Astrocyte of the spinal cord (primary cell): ENCODE results near the gene AIMP1.

Source experiments
- DNase-seq: peaks from one replicate; pipeline ENCODE4 v3.0.0; 2011; ENCODE audit warnings: low read depth, low spot score
- H3K4me3 ChIP-seq: 2 replicates; pipeline ENCODE4 v1.5.1; 2011; ENCODE audit warnings: low read depth, mild to moderate bottlenecking, low read length, moderate library complexity
- CTCF ChIP-seq: IDR thresholded peaks from 2 replicates; pipeline ENCODE4 v1.5.1; 2012; ENCODE audit warnings: low read depth, mild to moderate bottlenecking, low read length, inconsistent platforms
- in situ Hi-C: cut with HindIII; loops from 2 replicates; pipeline ENCODE4 v1.10.0; 2017; ENCODE audit warnings: low sequenced_read_pairs

The AIMP1 gene

DNA sequence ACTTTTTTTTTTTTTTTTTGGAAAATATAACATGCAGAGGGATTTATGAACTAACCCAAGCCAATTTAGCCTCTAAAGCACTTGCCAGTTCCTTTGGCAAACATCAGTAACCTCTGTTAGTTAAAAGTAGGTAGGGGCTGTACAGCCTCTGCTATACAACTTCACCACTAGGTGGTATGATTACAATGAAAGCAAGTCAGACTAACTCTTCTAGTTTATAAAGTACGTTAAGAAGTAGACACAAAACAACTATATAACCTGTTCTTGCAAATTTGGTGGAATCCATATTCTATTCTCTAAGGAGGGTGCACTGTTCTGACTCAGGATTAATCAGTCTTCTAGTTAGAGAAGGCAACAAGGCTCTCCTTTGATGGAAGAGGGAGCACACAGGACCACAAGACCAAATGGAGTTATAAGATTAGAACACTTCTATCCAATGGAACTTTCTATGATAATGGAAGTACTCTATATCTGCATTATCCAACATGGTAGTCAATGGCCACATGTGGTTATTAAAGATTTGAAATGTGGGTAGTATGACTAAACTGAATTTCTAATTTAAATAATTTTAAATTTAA is 12.8 kb downstream of the AIMP1 start:
- in situ Hi-C loops, result no loop called here
- TF ChIP-seq CTCF, result peak; percentile 77
- DNase-seq, result peak; percentile 65
- H3K4me3 ChIP-seq, result no peak overlapping the region

- H3K4me3 ChIP-seq, result no peak overlapping the region
- DNase-seq, result no peak
- no peak for TF ChIP-seq CTCF
- in situ Hi-C loops, result no loop called here
Measured at GRCh38 chr4:106333186-106333585, 16.8 kb downstream of the AIMP1 start.

- no peak overlapping the region for H3K4me3 ChIP-seq
- in situ Hi-C loops, result no loop called here
- TF ChIP-seq CTCF, result no peak
- DNase-seq, result peak; percentile 32
Measured at GRCh38 chr4:106334741-106335470, 18.6 kb downstream of the AIMP1 start.

DNA sequence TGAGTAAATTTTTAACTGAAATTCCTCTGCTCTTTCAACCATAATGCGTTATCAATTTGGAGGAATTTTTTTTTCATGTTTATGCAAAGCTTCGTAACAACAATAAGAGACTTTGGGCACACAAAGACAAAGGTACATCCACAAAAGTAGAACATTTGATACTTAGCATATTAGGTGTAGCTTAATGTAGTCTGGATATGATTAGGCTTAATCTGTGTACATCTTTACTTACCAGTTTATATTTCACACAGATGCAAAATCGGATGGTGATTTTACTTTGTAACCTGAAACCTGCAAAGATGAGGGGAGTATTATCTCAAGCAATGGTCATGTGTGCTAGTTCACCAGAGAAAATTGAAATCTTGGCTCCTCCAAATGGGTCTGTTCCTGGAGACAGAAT is 20.3 kb downstream of the AIMP1 start:
- no peak for DNase-seq
- no peak for TF ChIP-seq CTCF
- H3K4me3 ChIP-seq, result no peak overlapping the region
- in situ Hi-C loops, result no loop called here

GRCh38 chr4:106337916-106338315 is 21.6 kb downstream of the AIMP1 start:
- TF ChIP-seq CTCF, result no peak
- no peak overlapping the region for H3K4me3 ChIP-seq
- in situ Hi-C loops, result no loop called here
- no peak for DNase-seq

GRCh38 chr4:106338671-106339070 is 22.3 kb downstream of the AIMP1 start:
- in situ Hi-C loops, result no loop called here
- no peak overlapping the region for H3K4me3 ChIP-seq
- TF ChIP-seq CTCF, result no peak
- no peak for DNase-seq
